RWPE1 (cell line): Measurements from ENCODE around the gene MRPL38.
"Not testable (repeated sequence)": the region's sequence is repeated elsewhere in the genome, so short reads cannot be mapped to it uniquely, and the experiment has no call there.

ENCODE experiments used
- CTCF ChIA-PET: fragments of 350-600 bp; sonication (Branson Sonifier 250); formaldehyde crosslinking; extraction: SDS; loops from one replicate; lab custom pipeline; 2021; lab: Yijun Ruan, JAX
- POLR2A ChIA-PET: fragments of 400-600 bp; formaldehyde crosslinking; extraction: SDS; loops from one replicate; lab custom pipeline; 2020; ENCODE audit warnings: antibody characterized with exemption; ENCODE audit not compliant: low non-redundant PET; lab: Yijun Ruan, JAX
- DNase-seq: peaks from one replicate; pipeline ENCODE4 v3.0.0; 2012; ENCODE audit warnings: low spot score
- H3K27ac ChIP-seq: fragments of 450-650 bp; 2 replicates; pipeline ENCODE4 v1.5.1; 2017
- CTCF ChIP-seq: fragments of 450-650 bp; conservative IDR thresholded peaks from 2 replicates; pipeline ENCODE4 v1.5.1; 2017; ENCODE audit warnings: low read depth, mild to moderate bottlenecking

Gene MRPL38

GRCh38 chr17:75853433-75853832, 51.3 kb downstream of the MRPL38 start:
- DNase-seq: no peak
- CTCF ChIA-PET: interaction anchor here (0.5 to 2.4 kb wide), 5 partner anchors 8 to 542 kb away, joined by 3 to 12 read pairs (median 3); no protein-coding TSS in a partner anchor
- POLR2A ChIA-PET: interaction anchor here (0.6 kb wide), 1 partner anchor 14 kb away, joined by 6 read pairs; no protein-coding TSS in a partner anchor
- no peak for TF ChIP-seq CTCF
- H3K27ac ChIP-seq: peak overlapping the region; percentile 92

- POLR2A ChIA-PET, DNase-seq, CTCF ChIA-PET: not testable (repeated sequence)
- peak overlapping the region; percentile 92 for H3K27ac ChIP-seq
These were observed 53.0 kb downstream of the MRPL38 start for GRCh38 chr17:75851693-75851991.

- no peak for TF ChIP-seq CTCF
- peak overlapping the region; percentile 92 for H3K27ac ChIP-seq
- no peak for DNase-seq
- ChIA-PET POLR2A (no interaction called here), CTCF (no interaction called here)
These were observed 53.6 kb downstream of the MRPL38 start for GRCh38 chr17:75850928-75851692.

- no peak for TF ChIP-seq CTCF
- ChIA-PET CTCF (interaction anchor here (1.0 kb wide), 1 partner anchor 23 kb away, joined by 3 read pairs; no protein-coding TSS in a partner anchor), POLR2A (interaction anchor here (1.3 kb wide), 1 partner anchor 9 kb away, joined by 3 read pairs; no protein-coding TSS in a partner anchor)
- peak overlapping the region; percentile 92 for H3K27ac ChIP-seq
- DNase-seq: no peak
These were observed 55.0 kb downstream of the MRPL38 start for GRCh38 chr17:75849724-75850123.

GRCh38 chr17:75849279-75849646, 55.4 kb downstream of the MRPL38 start:
- ChIA-PET CTCF (interaction anchor here (0.6 to 1.0 kb wide), 2 partner anchors 15 to 22 kb away, joined by 3 to 4 read pairs; no protein-coding TSS in a partner anchor), POLR2A (interaction anchor here (1.3 kb wide), 1 partner anchor 9 kb away, joined by 3 read pairs; no protein-coding TSS in a partner anchor)
- H3K27ac ChIP-seq: peak overlapping the region; percentile 92
- no peak for DNase-seq
- no peak for TF ChIP-seq CTCF
